Nephron (organoid): Measurements from ENCODE around the gene ANKRD44.
A peak's percentile ranks its signal among the peaks of the same experiment; 100 is the strongest.
"Not testable (repeated sequence)": the region's sequence is repeated elsewhere in the genome, so short reads cannot be mapped to it uniquely, and the experiment has no call there.

Experiments used
- H3K27ac Mint-ChIP-seq, 3 experiments: 2 replicates each; pipeline ENCODE4 v1.8.0; 2020; ENCODE audit warnings: mixed read lengths in 3 of 3, mild to moderate bottlenecking in 2 of 3, moderate library complexity in 1 of 3
- H3K27me3 Mint-ChIP-seq: 2 replicates; pipeline ENCODE4 v1.8.0; 2021; ENCODE audit warnings: low read depth, mild to moderate bottlenecking, moderate library complexity, mixed read lengths
- H3K36me3 Mint-ChIP-seq: 2 replicates; pipeline ENCODE4 v1.8.0; 2020; ENCODE audit warnings: low read depth, mixed read lengths
- H3K4me1 Mint-ChIP-seq: 2 replicates; pipeline ENCODE4 v1.8.0; 2020; ENCODE audit warnings: mixed read lengths
- H3K4me3 Mint-ChIP-seq, 3 experiments: 2 replicates each; pipeline ENCODE4 v1.8.0; 2020; ENCODE audit warnings: mild to moderate bottlenecking in 3 of 3, mixed read lengths in 3 of 3, moderate library complexity in 2 of 3
- H3K9me3 Mint-ChIP-seq: 2 replicates; pipeline ENCODE4 v1.8.0; 2020; ENCODE audit warnings: mixed read lengths
- CTCF ChIP-seq, 3 experiments: fragments of 200-600 bp; sonication (generic); IDR thresholded peaks; one replicate each; pipeline ENCODE4 v1.5.0; 2021; ENCODE audit warnings: antibody characterized with exemption in 3 of 3; ENCODE audit not compliant: unreplicated experiment in 3 of 3

Gene ANKRD44

GRCh38 chr2:197011801-197012641, 298.6 kb downstream of the ANKRD44 start:
- Mint-ChIP-seq H3K36me3 (no peaks in the 10 kb centered on the region), H3K9me3 (no peaks in the 10 kb centered on the region), H3K27me3 (no peaks in the 10 kb centered on the region), H3K4me1 (peaks cover 4% of the 10 kb centered on the region), H3K27ac (peak overlapping the region in 2 of 3 experiments; percentile 14 to 15), H3K4me3 (no peak overlapping the region)
- TF ChIP-seq CTCF (IDR thresholded peaks at IDR 0.05; ENCODE audit: unreplicated experiment in 3 of 3) = peak; percentile 83 to 91 (median 86)

- Mint-ChIP-seq H3K4me3 (no peak overlapping the region), H3K4me1 (peaks cover 4% of the 10 kb centered on the region), H3K9me3 (no peaks in the 10 kb centered on the region), H3K27me3 (no peaks in the 10 kb centered on the region), H3K27ac (no peak overlapping the region), H3K36me3 (no peaks in the 10 kb centered on the region)
- TF ChIP-seq CTCF (IDR thresholded peaks at IDR 0.05; ENCODE audit: unreplicated experiment in 3 of 3) = no peak
Observed at GRCh38 chr2:197011021-197011417, 299.6 kb downstream of the ANKRD44 start.

GRCh38 chr2:197010200-197011020, 300.2 kb downstream of the ANKRD44 start:
- Mint-ChIP-seq H3K27ac (no peak overlapping the region), H3K36me3 (no peaks in the 10 kb centered on the region), H3K9me3 (no peaks in the 10 kb centered on the region), H3K27me3 (no peaks in the 10 kb centered on the region), H3K4me3 (no peak overlapping the region), H3K4me1 (peaks cover 4% of the 10 kb centered on the region)
- no peak for TF ChIP-seq CTCF (IDR thresholded peaks at IDR 0.05; ENCODE audit: unreplicated experiment in 3 of 3)

GRCh38 chr2:197008741-197009341, 301.7 kb downstream of the ANKRD44 start:
- H3K36me3 Mint-ChIP-seq, H3K4me3 Mint-ChIP-seq, H3K9me3 Mint-ChIP-seq, H3K27ac Mint-ChIP-seq, H3K27me3 Mint-ChIP-seq, H3K4me1 Mint-ChIP-seq: not testable (repeated sequence)

- no peak for TF ChIP-seq CTCF (IDR thresholded peaks at IDR 0.05; ENCODE audit: unreplicated experiment in 3 of 3)
- Mint-ChIP-seq H3K4me3 (no peak overlapping the region), H3K4me1 (peaks cover 4% of the 10 kb centered on the region), H3K27me3 (no peaks in the 10 kb centered on the region), H3K9me3 (no peaks in the 10 kb centered on the region), H3K36me3 (no peaks in the 10 kb centered on the region), H3K27ac (peak overlapping the region in 1 of 3 experiments; percentile 8)
Observed at GRCh38 chr2:197007716-197008628, 302.6 kb downstream of the ANKRD44 start.
